NCI-H82 treated with DMSO at 0.1 percent for 48 hours (cell line): ENCODE results near the gene EPS15.
A peak's percentile ranks its signal among the peaks of the same experiment; 100 is the strongest.
"Not testable (repeated sequence)": the region's sequence is repeated elsewhere in the genome, so short reads cannot be mapped to it uniquely, and the experiment has no call there.

Experiments used
- DNase-seq: peaks from one replicate; lab custom pipeline; 2025; ENCODE audit not compliant: unreplicated experiment; lab: John Stamatoyannopoulos, UW

EPS15 gene

GRCh38 chr1:51519048-51519864 lies at the start of gene EPS15:
EPS15 (minus strand) TSS chr1:51519266; CDS start chr1:51519231, 35 bp downstream.
- DNase-seq = peak; percentile 40

GRCh38 chr1:51568231-51568935 lies 49.3 kb upstream of the EPS15 start:
- DNase-seq = no peak

- DNase-seq = no peak
These were observed 48.6 kb upstream of the EPS15 start for GRCh38 chr1:51567653-51568052.

GRCh38 chr1:51566260-51566659 lies 47.2 kb upstream of the EPS15 start:
- no peak for DNase-seq

GRCh38 chr1:51565009-51565408 lies 45.9 kb upstream of the EPS15 start:
- DNase-seq = no peak

GRCh38 chr1:51564124-51564523 lies 45.1 kb upstream of the EPS15 start:
- DNase-seq = no peak

- no peak for DNase-seq
These were observed 42.6 kb upstream of the EPS15 start for GRCh38 chr1:51561702-51562101.

GRCh38 chr1:51560895-51561294 lies 41.8 kb upstream of the EPS15 start:
- not testable (repeated sequence) for DNase-seq

GRCh38 chr1:51560034-51560433 lies 41.0 kb upstream of the EPS15 start:
- DNase-seq = no peak

GRCh38 chr1:51559501-51559900 lies 40.4 kb upstream of the EPS15 start:
- DNase-seq = no peak

- no peak for DNase-seq
These were observed 40.0 kb upstream of the EPS15 start for GRCh38 chr1:51559064-51559500.

- no peak for DNase-seq
These were observed 39.4 kb upstream of the EPS15 start for GRCh38 chr1:51558375-51558924.

GRCh38 chr1:51557168-51557567 lies 38.1 kb upstream of the EPS15 start:
- DNase-seq = no peak

- no peak for DNase-seq
These were observed 37.0 kb upstream of the EPS15 start for GRCh38 chr1:51555866-51556619.

- DNase-seq = no peak
These were observed 34.8 kb upstream of the EPS15 start for GRCh38 chr1:51553911-51554310.

GRCh38 chr1:51552929-51553807 lies 34.1 kb upstream of the EPS15 start:
- DNase-seq = no peak

- no peak for DNase-seq
These were observed 32.8 kb upstream of the EPS15 start for GRCh38 chr1:51551848-51552296.

GRCh38 chr1:51551081-51551480 lies 32.0 kb upstream of the EPS15 start:
- no peak for DNase-seq

- no peak for DNase-seq
These were observed 30.8 kb upstream of the EPS15 start for GRCh38 chr1:51549901-51550300.

- DNase-seq = no peak
These were observed 30.1 kb upstream of the EPS15 start for GRCh38 chr1:51549016-51549619.
